B cell (primary cell): Measurements from ENCODE around the gene ZNF346.

ENCODE experiments used
- EZH2 ChIP-seq: IDR thresholded peaks from 2 replicates; pipeline ENCODE4 v1.6.1; 2012; ENCODE audit warnings: borderline replicate concordance, low read depth, mild to moderate bottlenecking, moderate library complexity, low read length; ENCODE audit not compliant: insufficient read depth, poor library complexity, severe bottlenecking
- TF ChIP-seq, protein P1 (sequence below): fragments of 200-600 bp; IDR thresholded peaks from one replicate; pipeline ENCODE4 v1.8.0; 2022; ENCODE audit warnings: antibody characterized with exemption, mild to moderate bottlenecking

DNA sequence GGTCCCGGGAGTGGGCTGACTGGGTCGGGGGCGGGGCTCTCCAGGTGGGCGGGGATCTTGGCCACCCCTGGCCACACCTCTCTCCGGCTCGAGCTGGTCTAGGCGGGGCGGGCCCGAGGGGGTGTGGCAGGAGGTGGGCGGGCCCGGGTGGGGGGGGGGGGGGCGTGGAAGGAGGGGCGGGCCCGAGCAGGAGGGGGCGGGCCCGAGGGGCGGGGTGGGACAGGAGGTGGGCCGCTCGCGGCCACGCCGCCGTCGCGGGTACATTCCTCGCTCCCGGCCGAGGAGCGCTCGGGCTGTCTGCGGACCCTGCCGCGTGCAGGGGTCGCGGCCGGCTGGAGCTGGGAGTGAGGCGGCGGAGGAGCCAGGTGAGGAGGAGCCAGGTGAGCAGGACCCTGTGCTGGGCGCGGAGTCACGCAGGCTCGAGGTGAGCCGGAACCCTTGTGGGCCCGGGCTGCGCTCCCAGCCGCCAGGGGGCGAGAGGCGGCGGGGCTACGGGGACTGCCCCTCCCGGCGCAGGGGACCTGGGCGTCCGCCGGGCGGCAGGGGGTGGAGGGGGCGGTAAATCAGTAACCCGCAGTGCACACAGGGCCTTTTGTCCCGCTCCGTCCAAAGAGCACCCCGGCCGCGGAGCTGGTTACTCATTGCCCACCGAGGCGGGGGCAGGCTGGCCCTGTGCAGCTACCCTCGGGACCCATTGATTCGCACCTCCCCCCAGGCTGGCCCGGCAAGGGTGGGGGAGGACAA lies 64.3 kb downstream of the ZNF346 start, which contains the start of gene FGFR4:
- TF ChIP-seq, protein P1, sequence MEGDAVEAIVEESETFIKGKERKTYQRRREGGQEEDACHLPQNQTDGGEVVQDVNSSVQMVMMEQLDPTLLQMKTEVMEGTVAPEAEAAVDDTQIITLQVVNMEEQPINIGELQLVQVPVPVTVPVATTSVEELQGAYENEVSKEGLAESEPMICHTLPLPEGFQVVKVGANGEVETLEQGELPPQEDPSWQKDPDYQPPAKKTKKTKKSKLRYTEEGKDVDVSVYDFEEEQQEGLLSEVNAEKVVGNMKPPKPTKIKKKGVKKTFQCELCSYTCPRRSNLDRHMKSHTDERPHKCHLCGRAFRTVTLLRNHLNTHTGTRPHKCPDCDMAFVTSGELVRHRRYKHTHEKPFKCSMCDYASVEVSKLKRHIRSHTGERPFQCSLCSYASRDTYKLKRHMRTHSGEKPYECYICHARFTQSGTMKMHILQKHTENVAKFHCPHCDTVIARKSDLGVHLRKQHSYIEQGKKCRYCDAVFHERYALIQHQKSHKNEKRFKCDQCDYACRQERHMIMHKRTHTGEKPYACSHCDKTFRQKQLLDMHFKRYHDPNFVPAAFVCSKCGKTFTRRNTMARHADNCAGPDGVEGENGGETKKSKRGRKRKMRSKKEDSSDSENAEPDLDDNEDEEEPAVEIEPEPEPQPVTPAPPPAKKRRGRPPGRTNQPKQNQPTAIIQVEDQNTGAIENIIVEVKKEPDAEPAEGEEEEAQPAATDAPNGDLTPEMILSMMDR: peak; percentile 83
- no peak for TF ChIP-seq EZH2
